Measurements from ENCODE around the gene CROCC. TPM values are rescaled to one million over a fixed set of nuclear protein-coding genes. Genes with fewer than 3 reads are reported as not detected.
"Not testable (repeated sequence)": the region's sequence is repeated elsewhere in the genome, so short reads cannot be mapped to it uniquely, and the experiment has no call there.

The CROCC gene
- polyA plus RNA-seq, 4 donors, result 22.4 to 78.1 (median 34.6) TPM

DNA sequence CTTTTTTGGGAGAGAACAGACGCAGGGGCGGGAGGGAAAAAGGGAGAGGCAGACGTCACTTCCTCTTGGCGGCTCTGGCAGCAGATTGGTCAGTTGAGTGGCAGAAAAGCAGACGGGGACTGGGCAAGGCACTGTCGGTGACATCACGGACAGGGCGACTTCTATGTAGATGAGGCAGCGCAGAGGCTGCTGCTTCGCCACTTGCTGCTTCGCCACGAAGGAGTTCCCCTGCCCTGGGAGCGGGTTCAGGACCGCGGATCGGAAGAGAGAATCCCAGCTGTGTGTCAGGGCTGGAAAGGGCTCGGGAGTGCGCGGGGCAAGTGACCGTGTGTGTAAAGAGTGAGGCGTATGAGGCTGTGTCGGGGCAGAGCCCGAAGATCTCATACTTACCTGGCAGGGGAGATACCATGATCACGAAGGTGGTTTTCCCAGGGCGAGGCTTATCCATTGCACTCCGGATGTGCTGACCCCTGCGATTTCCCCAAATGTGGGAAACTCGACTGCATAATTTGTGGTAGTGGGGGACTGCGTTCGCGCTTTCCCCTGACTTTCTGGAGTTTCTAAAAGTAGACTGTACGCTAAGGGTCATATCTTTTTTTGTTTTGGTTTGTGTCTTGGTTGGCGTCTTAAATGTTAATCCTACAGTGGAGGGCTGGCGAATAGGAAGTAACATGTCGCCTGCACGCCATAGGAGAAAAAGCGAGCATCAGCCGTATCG is 26.0 kb upstream of the CROCC start, which contains the start of gene RNU1-2:
TSS of gene RNU1-2 (plus strand) at position 383 of the 718 bp plus-strand sequence.
- peak in 3 of 4 donors; percentile 93 to 98 (median 96) for DNase-seq (ENCODE audit: low read depth in 4 of 4, low spot score in 3 of 4)

DNA sequence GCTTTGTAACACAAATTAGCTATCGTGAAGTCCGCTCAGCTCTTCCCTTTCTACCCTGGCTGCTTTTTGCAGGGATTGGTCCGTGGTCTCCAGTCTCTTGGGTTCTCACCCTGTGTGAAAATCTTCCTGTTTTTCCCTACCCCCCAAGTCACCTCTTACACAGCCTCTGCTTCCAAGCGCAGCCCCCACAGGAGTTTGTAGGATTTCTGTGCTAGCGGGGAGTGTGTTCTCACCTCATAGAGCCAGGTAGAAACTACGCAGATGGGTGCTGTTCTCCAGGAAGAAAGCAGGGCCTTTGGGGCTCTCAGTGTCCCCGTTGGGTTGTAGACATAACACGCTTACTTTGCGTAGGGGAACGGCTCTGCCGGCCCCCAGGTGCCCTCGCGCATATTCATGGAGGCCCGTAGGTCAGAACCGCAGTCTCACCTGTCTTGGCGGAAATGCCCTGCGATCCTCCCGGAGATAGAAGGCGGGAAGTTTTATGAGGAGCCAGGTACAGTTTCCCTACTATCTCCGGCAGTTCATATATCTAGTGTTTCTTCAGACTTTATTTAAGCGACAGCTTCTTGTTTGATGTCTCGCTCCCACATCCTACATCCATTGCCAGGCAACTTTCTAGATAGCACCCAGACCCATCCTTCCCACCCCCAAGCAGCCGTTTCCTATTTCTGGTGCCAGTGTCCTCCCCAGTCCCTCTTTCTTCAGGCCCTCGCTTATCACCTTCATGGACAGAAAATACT is 25.2 kb upstream of the CROCC start:
- not testable (repeated sequence) for DNase-seq (ENCODE audit: low read depth in 4 of 4, low spot score in 3 of 4)

DNA sequence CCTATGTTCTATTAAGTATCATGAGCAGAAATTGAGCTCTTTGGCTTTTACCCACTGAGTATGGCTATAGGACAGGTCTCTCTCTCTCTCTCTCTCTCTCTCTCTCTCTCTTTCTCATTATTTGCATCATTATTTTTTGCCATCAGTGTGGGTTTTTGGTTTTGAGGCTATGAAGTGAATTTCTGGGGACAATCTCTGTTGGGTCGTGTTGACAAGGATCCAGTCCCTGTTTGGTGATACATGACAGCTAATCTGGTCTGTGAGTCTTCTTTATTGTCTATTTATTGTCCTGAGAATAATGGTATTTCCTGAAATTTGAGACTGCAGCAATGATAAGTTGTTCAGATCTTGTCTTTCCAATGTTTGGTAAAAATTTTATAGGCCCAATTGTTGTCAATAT is 24.1 kb upstream of the CROCC start:
- not testable (repeated sequence) for DNase-seq (ENCODE audit: low read depth in 4 of 4, low spot score in 3 of 4)

DNA sequence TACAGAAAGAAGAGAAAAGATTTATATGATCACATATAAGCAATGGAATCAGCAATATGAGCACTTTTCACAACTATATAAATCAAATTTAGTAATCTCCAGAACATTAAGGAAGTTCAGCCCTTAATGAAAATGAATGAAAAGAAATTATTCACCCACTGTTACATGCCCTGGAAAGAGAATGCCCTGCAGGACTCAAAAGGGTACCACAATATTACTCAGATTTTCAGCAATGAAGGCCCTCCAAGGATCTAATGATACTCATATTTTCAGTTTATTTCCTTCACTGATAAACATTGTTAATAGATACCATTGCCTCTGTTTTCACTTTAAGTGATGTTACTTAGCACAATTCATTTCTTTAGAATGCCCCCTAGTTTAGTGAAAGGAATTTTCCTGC is 23.4 kb upstream of the CROCC start:
- not testable (repeated sequence) for DNase-seq (ENCODE audit: low read depth in 4 of 4, low spot score in 3 of 4)

DNA sequence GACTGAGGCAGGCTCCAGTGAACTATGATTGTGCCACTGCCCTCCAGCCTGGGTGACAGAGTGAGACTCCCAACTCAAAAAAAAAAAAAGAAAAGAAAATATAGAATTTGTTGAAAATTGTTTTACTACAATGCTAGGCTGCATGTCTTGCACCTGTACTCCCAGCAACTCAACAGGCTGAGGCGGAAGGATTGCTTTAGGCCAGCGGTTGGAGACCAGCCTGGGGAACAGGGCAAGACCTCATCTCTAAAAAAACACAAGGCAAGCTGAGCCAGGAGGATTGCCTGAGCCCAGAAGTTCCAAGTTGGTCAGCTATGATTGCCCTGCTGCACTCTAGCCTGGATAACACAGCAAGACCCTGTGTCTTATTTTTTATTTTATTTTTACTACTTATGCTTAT is 22.7 kb upstream of the CROCC start:
- DNase-seq (ENCODE audit: low read depth in 4 of 4, low spot score in 3 of 4), result not testable (repeated sequence)

DNA sequence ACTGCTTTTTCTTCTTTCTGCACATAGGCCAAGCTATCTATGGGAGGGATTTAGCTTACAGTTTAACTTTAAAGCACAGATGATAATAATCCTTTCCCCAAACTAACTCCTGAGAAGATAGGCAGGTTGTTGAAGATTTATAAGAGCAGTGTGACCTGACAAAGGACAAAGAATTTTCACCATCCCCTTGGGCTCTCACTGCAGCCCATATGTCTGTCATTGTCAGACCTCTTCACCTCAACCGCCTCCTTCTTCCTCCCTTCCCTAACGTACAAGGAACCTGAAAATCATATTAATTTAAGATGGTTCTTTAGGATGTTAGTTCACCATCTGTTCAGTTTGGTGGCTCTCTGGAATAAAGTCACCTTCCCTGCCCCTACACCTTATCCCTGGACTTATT is 21.0 kb upstream of the CROCC start:
- no peak for DNase-seq (ENCODE audit: low read depth in 4 of 4, low spot score in 3 of 4)

DNA sequence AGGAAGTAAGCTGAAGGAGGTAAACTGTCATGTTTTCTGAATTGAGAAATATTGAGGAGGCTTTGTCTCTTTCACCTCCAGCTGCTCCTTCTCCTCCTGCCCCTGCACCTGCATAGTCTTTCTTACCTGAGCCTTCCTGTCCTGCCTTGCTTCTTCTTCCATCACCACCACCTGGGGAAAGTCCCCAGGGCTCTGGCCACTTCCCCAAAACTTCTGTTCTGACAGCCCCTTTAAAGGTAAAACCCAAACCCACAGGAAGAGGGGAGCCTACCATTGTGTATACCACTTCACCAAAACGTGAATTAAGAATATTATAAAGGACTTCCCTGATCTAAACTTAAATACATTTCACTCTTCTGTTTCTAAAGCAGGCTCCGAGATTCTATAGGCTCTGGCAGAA is 20.4 kb upstream of the CROCC start:
- not testable (repeated sequence) for DNase-seq (ENCODE audit: low read depth in 4 of 4, low spot score in 3 of 4)

DNA sequence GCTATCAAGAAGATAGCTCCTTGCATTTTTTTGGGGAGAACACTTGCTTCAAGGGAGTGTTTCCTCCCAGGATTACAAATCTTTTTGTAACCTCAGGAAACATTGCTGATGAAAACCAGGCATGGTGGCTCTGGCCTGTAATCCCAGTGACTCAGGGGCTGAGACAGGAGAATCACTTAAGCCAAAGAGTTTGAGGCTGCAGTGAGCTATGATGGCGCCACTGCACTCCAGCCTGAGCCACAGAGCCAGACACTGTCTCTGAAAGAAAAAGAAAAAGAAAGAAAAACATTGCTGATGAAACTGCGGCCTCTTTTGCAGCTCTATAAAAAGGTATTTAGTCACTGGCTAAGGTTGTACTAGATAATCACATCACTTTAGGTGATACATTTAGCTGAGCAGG is 18.7 kb upstream of the CROCC start:
- DNase-seq (ENCODE audit: low read depth in 4 of 4, low spot score in 3 of 4), result no peak

DNA sequence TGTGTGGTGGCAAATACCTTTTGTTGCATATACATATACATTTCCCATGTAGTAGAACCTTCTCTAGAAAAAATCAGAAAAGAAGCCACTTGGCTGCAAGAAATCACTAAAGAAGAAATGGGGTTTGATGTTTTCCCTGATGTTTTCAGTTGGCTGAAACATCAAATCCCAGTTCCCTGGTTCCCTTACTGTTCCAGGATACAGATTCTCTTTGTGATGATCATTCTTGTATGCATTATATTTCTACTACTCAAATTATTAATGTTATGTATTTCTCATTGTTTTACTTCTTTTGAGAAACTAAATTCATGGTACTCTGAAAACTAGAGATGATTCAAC is 18.3 kb upstream of the CROCC start:
- DNase-seq (ENCODE audit: low read depth in 4 of 4, low spot score in 3 of 4), result no peak

DNA sequence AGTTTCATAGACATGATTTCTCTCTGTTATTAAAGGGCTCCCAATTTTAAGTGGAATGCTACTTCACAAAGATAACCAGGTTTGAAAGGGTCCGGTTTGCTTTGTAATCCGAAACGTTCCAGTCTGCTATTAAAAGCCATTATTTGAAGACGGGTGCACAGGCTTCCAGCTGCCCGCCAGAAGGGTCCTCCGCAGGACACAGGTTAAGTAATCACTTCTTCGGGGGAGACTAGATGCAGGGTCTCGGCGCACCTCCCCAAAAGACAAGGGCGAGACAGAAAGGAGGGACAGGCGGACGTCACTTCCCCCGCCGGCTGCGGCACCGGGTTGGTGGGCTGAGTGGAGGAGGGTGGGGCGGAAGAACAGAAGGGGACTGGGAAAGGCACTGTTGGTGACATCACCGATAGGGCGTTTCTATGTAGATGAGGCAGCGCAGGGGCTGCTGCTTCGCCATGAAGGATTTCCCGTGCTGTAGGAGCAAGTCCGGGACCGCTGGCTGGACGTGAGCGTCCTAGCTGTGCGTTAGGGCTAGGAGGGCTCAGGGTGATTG is 17.1 kb upstream of the CROCC start:
- DNase-seq (ENCODE audit: low read depth in 4 of 4, low spot score in 3 of 4), result peak; percentile 92 to 100 (median 96)

DNA sequence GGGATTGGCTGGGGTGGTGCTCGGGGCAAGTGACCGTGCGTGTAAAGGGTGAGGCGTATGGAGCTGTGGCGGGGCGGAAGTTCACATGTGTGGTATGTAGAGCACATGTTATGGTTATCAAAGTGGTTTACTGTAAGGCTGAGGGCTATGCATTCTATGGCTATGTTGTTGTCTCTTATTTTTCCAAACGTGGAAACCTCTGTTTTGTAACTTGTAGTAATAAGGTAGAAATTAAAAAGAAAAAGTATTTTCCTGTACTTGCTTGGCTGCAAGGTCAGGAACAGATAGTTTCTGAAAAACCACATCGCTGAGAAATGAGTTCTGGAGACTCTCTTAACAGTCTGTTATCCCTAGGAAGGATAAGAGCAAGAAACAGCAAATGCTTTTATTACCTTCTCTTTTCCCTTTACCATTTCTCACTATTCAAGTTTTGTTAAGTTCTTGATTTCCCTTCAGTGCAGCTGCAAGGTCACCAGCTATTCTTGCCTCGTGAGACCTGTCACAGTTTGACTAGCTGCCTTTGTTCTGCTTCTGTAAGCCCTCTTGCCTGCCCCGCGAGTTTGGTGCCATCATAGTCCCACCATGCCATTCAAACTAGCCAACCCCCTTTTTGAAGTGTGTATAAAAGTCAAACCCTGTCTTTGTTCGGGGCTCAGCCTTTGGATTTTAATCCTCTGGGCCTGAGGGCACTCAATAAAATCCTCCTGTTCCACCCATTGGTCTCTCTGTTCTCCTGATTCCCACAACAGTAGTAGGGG is 16.4 kb upstream of the CROCC start:
- peak in 1 of 4 donors; percentile 87 for DNase-seq (ENCODE audit: low read depth in 4 of 4, low spot score in 3 of 4)

DNA sequence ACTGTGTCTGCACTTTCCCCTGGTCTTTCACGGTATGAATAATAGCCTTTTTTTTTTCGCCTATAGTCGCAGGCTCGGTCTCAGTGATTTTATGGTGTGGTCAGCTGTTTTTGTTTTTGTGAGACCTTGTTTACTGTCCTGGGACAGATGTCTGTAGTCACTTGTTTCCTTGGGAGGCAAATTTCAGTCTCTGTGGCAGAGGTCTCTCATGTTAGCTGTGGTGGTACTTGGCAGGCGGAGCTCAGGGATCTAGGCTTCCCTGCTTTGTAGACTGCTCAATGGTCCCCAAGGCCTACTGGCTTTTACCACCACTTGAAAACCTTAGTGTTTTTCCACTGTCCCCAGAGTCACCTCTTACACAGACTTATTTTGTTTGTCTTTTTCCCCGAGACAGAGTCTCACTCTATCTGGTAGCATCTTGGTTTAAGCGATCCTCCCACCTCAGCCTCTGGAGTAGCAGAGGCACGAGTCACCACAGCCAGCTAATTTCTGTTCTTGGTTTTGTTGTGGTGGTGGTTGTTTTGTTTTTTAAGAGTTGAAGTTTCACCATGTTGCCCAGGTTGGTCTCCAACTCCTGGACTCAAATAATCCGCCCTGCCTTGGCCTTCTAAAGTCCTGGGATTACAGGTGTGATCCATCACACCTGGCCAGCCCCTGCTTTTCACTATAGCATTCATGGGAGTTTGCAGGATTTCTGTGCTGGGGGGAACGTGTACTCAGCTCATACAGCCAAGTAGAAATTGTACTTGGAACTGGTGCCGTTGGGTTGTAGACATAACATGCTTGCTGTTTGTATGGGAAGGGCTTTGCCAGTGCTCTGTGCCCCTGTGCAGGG is 15.6 kb upstream of the CROCC start:
- DNase-seq (ENCODE audit: low read depth in 4 of 4, low spot score in 3 of 4), result no peak

DNA sequence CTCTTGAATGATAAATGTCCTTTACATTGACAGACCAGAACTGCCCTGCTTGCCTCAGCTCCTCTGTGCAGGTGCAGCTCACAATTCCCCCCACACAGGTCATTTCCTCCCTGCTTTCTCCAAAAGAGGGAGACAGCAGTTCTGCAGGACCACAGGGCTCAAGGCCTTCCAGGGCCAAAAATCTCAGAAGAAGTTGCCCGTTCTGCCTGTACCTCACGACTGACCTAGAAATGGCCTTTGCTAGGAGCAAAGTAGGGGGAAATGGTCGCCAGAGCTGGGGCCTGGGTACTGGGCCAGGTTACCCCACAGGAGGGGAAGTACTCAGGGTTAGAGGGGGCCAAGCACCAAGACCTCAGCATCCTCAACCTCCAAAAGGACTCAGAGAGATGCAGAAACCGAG is 14.9 kb upstream of the CROCC start:
- no peak for DNase-seq (ENCODE audit: low read depth in 4 of 4, low spot score in 3 of 4)

DNA sequence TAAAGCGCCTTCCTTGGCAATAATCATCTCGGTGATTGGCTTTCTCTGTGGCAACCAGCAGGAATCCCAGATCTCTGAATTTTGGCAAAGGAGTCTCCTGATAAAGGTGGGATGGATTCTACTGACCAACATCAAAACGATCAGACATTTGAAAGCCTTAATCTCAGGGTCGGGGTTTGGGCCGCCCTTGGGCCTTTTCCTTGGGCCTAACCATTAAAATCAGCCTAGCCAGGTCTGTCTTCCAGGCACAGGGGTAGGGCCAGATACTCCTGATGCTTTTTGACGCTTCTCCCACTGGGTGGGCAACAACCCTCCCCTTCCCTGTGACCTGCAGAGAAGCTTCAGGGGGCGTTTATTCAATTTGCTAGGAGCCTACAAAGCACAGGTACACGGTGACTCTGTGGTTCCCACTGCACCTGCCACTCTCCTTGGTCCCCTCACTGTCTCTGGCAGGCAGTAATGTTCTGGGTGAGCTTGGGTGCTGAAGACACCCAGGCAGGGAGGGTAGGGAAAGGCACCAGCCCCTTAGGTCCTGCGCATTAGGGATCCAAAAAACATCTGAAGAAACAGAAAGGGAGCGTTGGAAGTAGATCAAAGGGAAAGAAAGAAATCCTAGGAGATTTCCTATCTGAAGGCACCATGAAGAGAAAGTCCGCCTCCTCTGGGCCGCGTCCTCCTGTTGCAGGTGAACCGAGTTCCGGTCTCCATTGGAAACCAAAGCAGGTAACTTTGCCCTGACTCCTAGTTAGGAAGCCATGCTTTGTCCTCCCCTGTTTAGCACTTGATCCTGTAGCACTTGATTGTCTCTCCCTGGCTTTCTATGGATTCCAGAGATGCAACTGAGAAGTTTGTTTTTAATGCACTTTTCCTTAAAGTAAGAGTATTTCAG is 13.6 kb upstream of the CROCC start:
- no peak for DNase-seq (ENCODE audit: low read depth in 4 of 4, low spot score in 3 of 4)

DNA sequence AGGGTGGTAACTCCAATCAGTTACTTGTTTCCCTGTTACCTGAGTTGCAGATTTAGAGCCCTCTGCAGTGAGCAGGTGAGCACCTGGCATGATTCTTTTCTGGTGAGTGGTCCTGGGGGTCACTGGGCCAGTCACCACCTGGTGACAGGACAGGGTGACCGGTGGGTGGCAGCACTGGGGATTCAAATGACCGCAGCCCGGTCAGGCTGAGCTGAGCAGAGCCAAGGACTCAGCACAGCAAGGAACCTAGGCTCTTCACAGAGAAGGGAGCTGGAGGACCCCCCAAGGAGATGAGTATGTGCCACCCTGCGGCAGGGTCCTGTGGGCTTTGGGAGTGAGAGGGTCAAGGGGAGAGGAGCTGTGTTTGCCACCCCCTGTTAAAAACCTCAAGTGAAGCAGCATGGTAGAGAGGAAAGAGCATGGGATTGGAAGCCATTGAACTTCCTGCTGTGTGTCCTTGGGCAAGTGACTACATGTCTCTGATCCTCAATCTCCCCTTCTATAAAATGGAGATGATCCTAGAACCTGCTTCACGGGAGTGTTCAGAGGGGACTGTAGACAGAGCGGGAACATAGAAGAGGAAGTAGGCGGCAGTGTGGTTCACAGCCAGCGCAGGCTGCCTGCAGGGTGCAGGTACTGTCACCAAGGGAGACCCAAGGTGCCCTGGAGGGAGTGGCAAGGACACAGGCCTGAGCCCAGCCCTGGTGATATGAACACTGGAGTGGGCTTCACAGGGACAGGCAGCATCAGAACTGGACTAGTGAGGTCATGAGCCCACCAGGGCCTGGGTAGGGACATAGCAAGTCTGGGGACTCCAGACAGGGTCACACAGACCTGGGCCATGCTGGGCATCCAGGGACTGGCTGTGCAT is 9.6 kb upstream of the CROCC start:
- not testable (repeated sequence) for DNase-seq (ENCODE audit: low read depth in 4 of 4, low spot score in 3 of 4)

DNA sequence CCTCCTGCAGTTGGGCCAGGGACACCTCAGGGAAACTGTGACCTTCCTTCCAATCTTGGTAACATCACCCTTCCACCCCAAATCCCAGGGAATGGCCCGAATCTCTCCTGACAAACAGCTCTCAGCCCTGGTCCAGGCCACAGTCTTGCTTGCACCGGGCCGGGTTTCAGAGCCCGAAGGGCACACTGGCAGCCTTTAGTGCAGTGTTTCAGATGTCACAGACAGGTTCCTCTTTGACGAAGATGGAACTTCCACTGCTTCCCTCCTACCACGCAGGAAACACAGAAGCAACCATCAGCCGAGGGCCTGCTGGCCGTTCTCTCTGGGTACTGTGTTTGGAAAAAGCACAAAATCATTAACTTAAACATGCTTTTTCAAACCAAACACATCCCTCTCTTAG is 9.0 kb upstream of the CROCC start:
- DNase-seq (ENCODE audit: low read depth in 4 of 4, low spot score in 3 of 4), result not testable (repeated sequence)

DNA sequence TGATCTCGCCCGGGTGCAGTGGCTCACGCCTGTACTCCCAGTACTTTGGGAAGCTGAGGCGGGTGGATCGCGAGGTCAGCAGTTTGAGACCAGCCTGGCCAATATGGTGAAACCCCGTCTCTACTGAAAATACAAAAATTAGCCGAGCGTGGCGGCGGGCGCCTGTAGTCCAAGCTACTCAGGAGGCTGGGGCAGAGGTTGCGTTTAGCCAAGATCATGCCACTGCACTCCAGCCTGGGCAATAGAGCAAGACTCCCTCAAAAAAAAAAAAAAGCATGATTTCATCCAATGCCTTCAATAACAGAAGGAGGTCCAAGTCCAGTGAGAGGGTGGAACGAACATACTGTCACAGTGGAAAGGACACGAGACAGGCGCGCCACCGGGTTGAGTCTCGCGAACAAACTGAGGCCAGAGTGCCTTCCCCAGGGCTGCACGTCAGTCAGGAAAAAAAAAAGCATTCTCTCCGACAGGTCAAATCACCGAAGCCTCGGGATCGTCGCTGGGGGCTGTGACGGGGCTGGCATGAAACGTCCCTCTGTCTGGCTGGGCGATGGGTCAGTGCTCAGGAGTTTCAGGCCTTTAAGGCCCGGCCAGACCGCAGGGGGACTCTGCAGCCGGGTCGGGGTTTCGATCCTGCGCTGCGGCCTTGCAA is 8.4 kb upstream of the CROCC start:
- DNase-seq (ENCODE audit: low read depth in 4 of 4, low spot score in 3 of 4), result no peak
